ENCODE results near the gene SLC26A8.
"Not testable (repeated sequence)": the region's sequence is repeated elsewhere in the genome, so short reads cannot be mapped to it uniquely, and the experiment has no call there.

Gene SLC26A8

DNA sequence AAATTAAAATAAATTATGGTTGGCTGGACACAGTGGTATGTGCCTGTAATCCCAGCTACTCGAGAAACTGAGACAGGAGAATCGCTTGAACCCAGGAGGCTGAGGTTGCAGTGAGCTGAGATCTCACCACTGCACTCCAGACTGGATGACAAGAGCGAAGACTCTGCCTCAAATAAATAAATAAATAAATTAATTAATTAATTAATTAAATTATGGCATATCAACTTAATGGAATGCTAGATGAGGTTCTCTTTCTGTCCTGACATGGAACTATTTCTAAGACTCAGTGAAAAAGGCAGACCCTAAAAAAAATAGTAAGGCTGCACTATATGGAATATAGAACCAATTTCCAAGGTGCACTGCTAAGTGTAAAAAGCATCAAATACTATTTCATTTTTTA, 108.4 kb downstream of the SLC26A8 start:
- TF ChIP-seq EZH2phosphoT487 (conservative IDR thresholded peaks at IDR 0.05; ENCODE audit: low read length) = no peak
- TF ChIP-seq, protein P1, sequence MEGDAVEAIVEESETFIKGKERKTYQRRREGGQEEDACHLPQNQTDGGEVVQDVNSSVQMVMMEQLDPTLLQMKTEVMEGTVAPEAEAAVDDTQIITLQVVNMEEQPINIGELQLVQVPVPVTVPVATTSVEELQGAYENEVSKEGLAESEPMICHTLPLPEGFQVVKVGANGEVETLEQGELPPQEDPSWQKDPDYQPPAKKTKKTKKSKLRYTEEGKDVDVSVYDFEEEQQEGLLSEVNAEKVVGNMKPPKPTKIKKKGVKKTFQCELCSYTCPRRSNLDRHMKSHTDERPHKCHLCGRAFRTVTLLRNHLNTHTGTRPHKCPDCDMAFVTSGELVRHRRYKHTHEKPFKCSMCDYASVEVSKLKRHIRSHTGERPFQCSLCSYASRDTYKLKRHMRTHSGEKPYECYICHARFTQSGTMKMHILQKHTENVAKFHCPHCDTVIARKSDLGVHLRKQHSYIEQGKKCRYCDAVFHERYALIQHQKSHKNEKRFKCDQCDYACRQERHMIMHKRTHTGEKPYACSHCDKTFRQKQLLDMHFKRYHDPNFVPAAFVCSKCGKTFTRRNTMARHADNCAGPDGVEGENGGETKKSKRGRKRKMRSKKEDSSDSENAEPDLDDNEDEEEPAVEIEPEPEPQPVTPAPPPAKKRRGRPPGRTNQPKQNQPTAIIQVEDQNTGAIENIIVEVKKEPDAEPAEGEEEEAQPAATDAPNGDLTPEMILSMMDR (IDR thresholded peaks at IDR 0.05; ENCODE audit: insufficient read depth, low read length, poor library complexity, severe bottlenecking) = no peak
- no peak overlapping the region for H3K27ac ChIP-seq (ENCODE audit: low read depth, low read length)
- H3K9me2 ChIP-seq (replicated peaks; ENCODE audit: insufficient read depth, low read length) = no peaks in the 10 kb centered on the region
- H3K4me2 ChIP-seq (ENCODE audit: low read depth, low read length, poor library complexity, severe bottlenecking) = peak overlapping the region; percentile 81
- H3K4me3 ChIP-seq (ENCODE audit: insufficient read depth, low read length, poor library complexity, severe bottlenecking) = no peak overlapping the region
- peaks cover 15% of the 10 kb centered on the region for H4K20me1 ChIP-seq (ENCODE audit: low read depth, low read length)
- H3F3A ChIP-seq (ENCODE audit: insufficient read depth) = 0 out of 2 replicates have a peak, but pooled peaks cover 4% of the 10 kb centered on the region
- H3K27me3 ChIP-seq (ENCODE audit: low read length) = no peaks in the 10 kb centered on the region
- no peak overlapping the region for H2AFZ ChIP-seq (ENCODE audit: low read depth, low read length, severe bottlenecking)
- peaks cover 2% of the 10 kb centered on the region; the same call in 1 of the 2 replicates for H3K9me3 ChIP-seq (ENCODE audit: insufficient read depth, low read length)
- H3K79me2 ChIP-seq (ENCODE audit: insufficient read depth, low read length) = peaks cover 92% of the 10 kb centered on the region
- peaks cover 56% of the 10 kb centered on the region for H3K36me3 ChIP-seq (ENCODE audit: low read length)
- H3K9ac ChIP-seq (ENCODE audit: low read length) = no peak overlapping the region

DNA sequence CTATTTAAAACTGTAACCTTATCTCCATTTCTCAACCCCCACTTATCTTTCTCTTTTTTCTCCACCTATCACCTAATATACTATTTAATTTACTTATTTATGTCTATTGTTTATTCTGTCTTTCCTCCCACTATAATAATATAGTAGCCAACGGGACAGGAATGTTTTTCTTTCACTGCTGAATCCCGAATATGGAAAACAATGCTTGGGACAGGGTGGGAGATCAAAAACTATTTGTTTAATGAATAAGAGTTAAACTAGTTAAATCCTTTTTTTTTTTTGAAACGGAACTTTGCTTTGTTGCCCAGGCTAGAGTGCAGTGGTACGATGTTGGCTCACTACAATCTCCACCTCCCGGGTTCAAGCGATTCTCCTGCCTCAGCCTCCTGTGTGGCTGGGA, 109.9 kb downstream of the SLC26A8 start:
- H3K27me3 ChIP-seq (ENCODE audit: low read length) = no peaks in the 10 kb centered on the region
- 0 out of 2 replicates have a peak, but pooled peaks cover 3% of the 10 kb centered on the region for H3F3A ChIP-seq (ENCODE audit: insufficient read depth)
- no peak for TF ChIP-seq EZH2phosphoT487 (conservative IDR thresholded peaks at IDR 0.05; ENCODE audit: low read length)
- TF ChIP-seq, protein P1 (IDR thresholded peaks at IDR 0.05; ENCODE audit: insufficient read depth, low read length, poor library complexity, severe bottlenecking) = no peak
- H3K9me3 ChIP-seq (ENCODE audit: insufficient read depth, low read length) = peaks cover 16% of the 10 kb centered on the region
- H3K36me3 ChIP-seq (ENCODE audit: low read length) = peaks cover 71% of the 10 kb centered on the region
- no peak overlapping the region for H2AFZ ChIP-seq (ENCODE audit: low read depth, low read length, severe bottlenecking)
- H3K4me2 ChIP-seq (ENCODE audit: low read depth, low read length, poor library complexity, severe bottlenecking) = no peak overlapping the region
- peaks cover 15% of the 10 kb centered on the region for H4K20me1 ChIP-seq (ENCODE audit: low read depth, low read length)
- H3K4me3 ChIP-seq (ENCODE audit: insufficient read depth, low read length, poor library complexity, severe bottlenecking) = no peak overlapping the region
- no peak overlapping the region for H3K9ac ChIP-seq (ENCODE audit: low read length)
- peaks cover 98% of the 10 kb centered on the region for H3K79me2 ChIP-seq (ENCODE audit: insufficient read depth, low read length)
- H3K27ac ChIP-seq (ENCODE audit: low read depth, low read length) = no peak overlapping the region
- H3K9me2 ChIP-seq (replicated peaks; ENCODE audit: insufficient read depth, low read length) = no peaks in the 10 kb centered on the region

DNA sequence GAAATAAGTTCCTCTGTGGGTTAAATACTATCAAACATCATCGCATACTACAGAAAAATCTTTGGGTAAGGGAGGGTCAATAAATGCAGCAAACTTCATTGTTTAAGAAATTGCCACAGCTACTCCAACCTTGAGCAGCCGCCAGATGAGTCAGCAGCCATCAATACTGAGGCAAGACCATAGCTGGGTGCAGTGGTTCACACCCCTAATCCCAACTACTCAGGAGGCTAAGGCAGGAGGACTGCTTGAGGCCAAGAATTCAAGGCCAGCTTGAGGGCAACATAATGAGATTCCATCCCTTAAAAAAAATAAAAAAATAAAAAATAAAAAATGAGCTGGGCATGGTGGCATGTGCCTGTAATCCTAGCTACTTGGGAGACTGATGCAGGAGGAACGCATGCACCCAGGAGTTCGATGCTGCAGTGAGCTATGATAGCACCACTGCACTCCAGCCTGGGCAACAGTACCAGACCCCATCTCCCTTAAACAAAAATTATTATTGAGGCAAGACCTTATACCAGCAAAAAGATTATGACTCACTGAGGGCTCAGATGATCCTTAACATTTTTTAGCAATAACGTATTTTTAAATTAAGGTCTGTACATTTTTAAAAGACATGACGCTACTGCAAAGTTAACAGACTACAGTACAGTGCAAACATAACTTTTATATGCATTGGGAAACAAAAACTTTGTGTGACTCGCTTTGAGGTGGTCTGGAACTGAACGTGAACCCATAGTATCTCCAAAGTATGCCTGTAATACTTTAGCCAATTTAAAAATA, 112.4 kb downstream of the SLC26A8 start:
- peaks cover 28% of the 10 kb centered on the region for H3K9me3 ChIP-seq (ENCODE audit: insufficient read depth, low read length)
- no peak overlapping the region for H3K27ac ChIP-seq (ENCODE audit: low read depth, low read length)
- TF ChIP-seq, protein P1 (IDR thresholded peaks at IDR 0.05; ENCODE audit: insufficient read depth, low read length, poor library complexity, severe bottlenecking) = no peak
- TF ChIP-seq EZH2phosphoT487 (conservative IDR thresholded peaks at IDR 0.05; ENCODE audit: low read length) = no peak
- H3K27me3 ChIP-seq (ENCODE audit: low read length) = no peaks in the 10 kb centered on the region
- H3K4me2 ChIP-seq (ENCODE audit: low read depth, low read length, poor library complexity, severe bottlenecking) = no peak overlapping the region
- peaks cover 98% of the 10 kb centered on the region for H3K79me2 ChIP-seq (ENCODE audit: insufficient read depth, low read length)
- no peaks in the 10 kb centered on the region for H3K9me2 ChIP-seq (replicated peaks; ENCODE audit: insufficient read depth, low read length)
- H3K9ac ChIP-seq (ENCODE audit: low read length) = no peak overlapping the region
- peaks cover 5% of the 10 kb centered on the region; the same call in 1 of the 2 replicates for H3F3A ChIP-seq (ENCODE audit: insufficient read depth)
- H4K20me1 ChIP-seq (ENCODE audit: low read depth, low read length) = peaks cover 4% of the 10 kb centered on the region
- no peak overlapping the region for H2AFZ ChIP-seq (ENCODE audit: low read depth, low read length, severe bottlenecking)
- peaks cover 76% of the 10 kb centered on the region for H3K36me3 ChIP-seq (ENCODE audit: low read length)
- H3K4me3 ChIP-seq (ENCODE audit: insufficient read depth, low read length, poor library complexity, severe bottlenecking) = no peak overlapping the region

DNA sequence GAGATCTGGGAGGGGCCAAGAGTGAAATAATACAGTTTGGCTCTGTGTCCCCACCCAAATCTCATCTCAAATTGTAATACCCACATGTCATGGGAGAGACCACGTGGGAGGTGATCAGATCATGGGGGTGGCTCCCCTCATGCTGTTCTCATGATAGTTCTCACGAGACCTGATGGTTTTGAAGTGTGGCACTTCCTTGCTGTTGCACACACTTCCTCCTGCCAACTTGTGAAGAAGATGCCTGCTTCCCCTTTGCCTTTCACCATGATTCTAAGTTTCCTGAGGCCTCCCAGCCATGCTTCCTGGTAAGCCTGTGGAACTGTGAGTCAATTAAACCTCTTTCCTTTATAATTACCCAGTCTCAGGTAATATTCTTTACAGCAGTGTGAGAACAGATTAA, 114.9 kb downstream of the SLC26A8 start:
- H3K36me3 ChIP-seq (ENCODE audit: low read length) = peaks cover 76% of the 10 kb centered on the region
- not testable (repeated sequence) for H3K4me3 ChIP-seq (ENCODE audit: insufficient read depth, low read length, poor library complexity, severe bottlenecking); H2AFZ ChIP-seq (ENCODE audit: low read depth, low read length, severe bottlenecking)

DNA sequence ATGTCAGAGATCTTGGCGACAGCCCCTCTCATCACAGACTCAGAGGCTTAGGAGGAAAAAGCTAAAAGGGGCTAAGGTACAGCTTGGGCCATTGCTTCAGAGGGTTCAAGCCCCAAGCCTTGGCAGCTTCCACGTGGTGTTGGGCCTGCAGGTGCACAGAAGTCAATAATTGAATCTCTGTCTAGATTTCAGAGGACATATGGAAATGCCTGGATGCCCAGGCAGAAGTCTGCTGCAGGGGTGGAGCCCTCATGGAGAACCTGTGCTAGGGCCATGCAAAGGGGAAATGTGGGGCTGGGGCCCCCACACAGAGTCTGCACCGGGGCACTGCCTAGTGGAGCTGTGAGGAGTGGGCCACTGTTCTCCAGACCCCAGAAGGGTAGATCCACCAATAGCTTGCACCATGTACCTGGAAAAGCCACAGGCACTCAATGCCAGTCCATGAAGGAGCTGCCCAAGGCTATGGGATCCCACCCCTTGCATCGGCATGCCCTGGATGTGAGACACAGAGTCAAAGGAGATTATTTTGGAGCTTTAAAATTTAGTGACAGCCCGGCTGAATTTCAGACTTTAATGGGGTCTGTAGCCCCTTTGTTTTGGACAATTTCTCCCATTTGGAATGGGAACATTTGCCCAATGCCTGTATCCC, 115.6 kb downstream of the SLC26A8 start:
- not testable (repeated sequence) for H3K9ac ChIP-seq (ENCODE audit: low read length); H3K27me3 ChIP-seq (ENCODE audit: low read length); H3F3A ChIP-seq (ENCODE audit: insufficient read depth); H3K27ac ChIP-seq (ENCODE audit: low read depth, low read length); H3K4me3 ChIP-seq (ENCODE audit: insufficient read depth, low read length, poor library complexity, severe bottlenecking); H3K9me2 ChIP-seq (replicated peaks; ENCODE audit: insufficient read depth, low read length); H2AFZ ChIP-seq (ENCODE audit: low read depth, low read length, severe bottlenecking); H3K4me2 ChIP-seq (ENCODE audit: low read depth, low read length, poor library complexity, severe bottlenecking)
- Histone ChIP-seq H3K36me3 (ENCODE audit: low read length) (peaks cover 75% of the 10 kb centered on the region), H3K79me2 (ENCODE audit: insufficient read depth, low read length) (peaks cover 98% of the 10 kb centered on the region), H3K9me3 (ENCODE audit: insufficient read depth, low read length) (peaks cover 28% of the 10 kb centered on the region), H4K20me1 (ENCODE audit: low read depth, low read length) (peaks cover 11% of the 10 kb centered on the region; the same call in 1 of the 2 replicates)

More for the DNA sequence above, 114.9 kb downstream of the SLC26A8 start:
- not testable (repeated sequence) for H3K4me2 ChIP-seq (ENCODE audit: low read depth, low read length, poor library complexity, severe bottlenecking); H3K27ac ChIP-seq (ENCODE audit: low read depth, low read length); H3K9me2 ChIP-seq (replicated peaks; ENCODE audit: insufficient read depth, low read length); H3K9ac ChIP-seq (ENCODE audit: low read length); H3K27me3 ChIP-seq (ENCODE audit: low read length); H3F3A ChIP-seq (ENCODE audit: insufficient read depth)
- Histone ChIP-seq H3K79me2 (ENCODE audit: insufficient read depth, low read length) (peaks cover 99% of the 10 kb centered on the region), H3K9me3 (ENCODE audit: insufficient read depth, low read length) (peaks cover 28% of the 10 kb centered on the region), H4K20me1 (ENCODE audit: low read depth, low read length) (peaks cover 11% of the 10 kb centered on the region; the same call in 1 of the 2 replicates)
